HG03103 (cell line): ENCODE results near the gene CCDC174.
"Not testable (repeated sequence)": the region's sequence is repeated elsewhere in the genome, so short reads cannot be mapped to it uniquely, and the experiment has no call there.

Experiments used
- ATAC-seq: cut with Tn5 transposase; IDR thresholded peaks from one replicate; pipeline ENCODE4 v1.9.1; 2021; ENCODE audit warnings: low read depth; ENCODE audit not compliant: unreplicated experiment

The CCDC174 gene

GRCh38 chr3:14649466-14649865, 2.1 kb upstream of the CCDC174 start:
- no peak for ATAC-seq

GRCh38 chr3:14650193-14650592, 1.4 kb upstream of the CCDC174 start:
- ATAC-seq, result no peak

- ATAC-seq, result not testable (repeated sequence)
Observed at GRCh38 chr3:14652360-14652907, 872 bp downstream of the CCDC174 start.

- no peak for ATAC-seq
Observed at GRCh38 chr3:14657579-14657978, 6.0 kb downstream of the CCDC174 start.

- ATAC-seq, result no peak
Observed at GRCh38 chr3:14658978-14659377, 7.4 kb downstream of the CCDC174 start.

GRCh38 chr3:14660942-14661341, 9.4 kb downstream of the CCDC174 start:
- ATAC-seq, result no peak

- ATAC-seq, result no peak
Observed at GRCh38 chr3:14663396-14664135, 12.0 kb downstream of the CCDC174 start.

- no peak for ATAC-seq
Observed at GRCh38 chr3:14664170-14664569, 12.6 kb downstream of the CCDC174 start.

GRCh38 chr3:14672588-14672987, 21.0 kb downstream of the CCDC174 start:
- ATAC-seq, result no peak

- no peak for ATAC-seq
Observed at GRCh38 chr3:14674841-14675240, 23.3 kb downstream of the CCDC174 start, which contains the start of gene C3orf20. TSS of gene C3orf20 (plus strand) at chr3:14675141. CDS start at chr3:14682714, 7,573 bp downstream.

GRCh38 chr3:14676881-14677280, 25.3 kb downstream of the CCDC174 start:
- no peak for ATAC-seq

GRCh38 chr3:14678015-14678503, 26.5 kb downstream of the CCDC174 start:
- ATAC-seq, result no peak

- no peak for ATAC-seq
Observed at GRCh38 chr3:14680115-14680514, 28.6 kb downstream of the CCDC174 start.

- no peak for ATAC-seq
Observed at GRCh38 chr3:14680716-14681115, 29.2 kb downstream of the CCDC174 start.

GRCh38 chr3:14684447-14684846, 32.9 kb downstream of the CCDC174 start:
- ATAC-seq, result no peak

- no peak for ATAC-seq
Observed at GRCh38 chr3:14685179-14685578, 33.6 kb downstream of the CCDC174 start.

GRCh38 chr3:14687360-14687759, 35.8 kb downstream of the CCDC174 start:
- ATAC-seq, result no peak

- no peak for ATAC-seq
Observed at GRCh38 chr3:14688525-14688924, 37.0 kb downstream of the CCDC174 start.

- ATAC-seq, result no peak
Observed at GRCh38 chr3:14689247-14689980, 37.9 kb downstream of the CCDC174 start.

GRCh38 chr3:14691239-14691638, 39.7 kb downstream of the CCDC174 start:
- ATAC-seq, result peak; percentile 42

- no peak for ATAC-seq
Observed at GRCh38 chr3:14691719-14692118, 40.2 kb downstream of the CCDC174 start.
